A172 (cell line): Measurements from ENCODE around the gene CCDC27. TPM values are rescaled to one million over a fixed set of nuclear protein-coding genes. Genes with fewer than 3 reads are reported as not detected.
"Not testable (repeated sequence)": the region's sequence is repeated elsewhere in the genome, so short reads cannot be mapped to it uniquely, and the experiment has no call there.

Source experiments
- DNase-seq: peaks from one replicate; pipeline ENCODE4 v3.0.0-alpha.2; 2015; ENCODE audit warnings: low spot score
- total RNA-seq: library from RNA; depleted of rRNA; stranded (reverse); fragments of >200 nt; shearing (Covaris generic); gene quantifications from 2 replicates; pipeline ENCODE4 v1.2.3, GENCODE V29; 2014

The CCDC27 gene
- total RNA-seq, 1 experiment from 2014 or later: not detected

DNA sequence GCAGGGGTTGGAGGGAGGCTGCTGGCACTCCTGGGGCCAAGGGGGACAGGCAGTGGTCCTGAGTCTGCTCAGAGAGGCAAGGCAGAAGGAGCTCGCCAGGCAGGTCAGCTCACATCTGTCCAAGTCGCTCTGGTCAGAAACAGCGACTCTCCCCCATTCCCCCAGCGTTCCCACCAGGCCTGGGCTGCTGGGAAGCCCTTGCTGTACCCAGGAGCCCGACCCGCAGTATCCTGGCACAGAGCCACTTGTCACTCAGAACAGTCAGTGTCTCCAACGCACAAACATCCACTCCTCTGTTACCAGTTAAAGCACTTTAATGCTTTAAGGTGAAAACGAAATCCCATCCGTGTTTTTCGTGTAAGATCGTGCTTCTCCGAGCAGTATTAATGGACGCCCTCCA, 16.6 kb upstream of the CCDC27 start:
- DNase-seq: no peak

GRCh38 chr1:3736131-3736561, 16.1 kb upstream of the CCDC27 start:
- DNase-seq: no peak

- no peak for DNase-seq
Measured at GRCh38 chr1:3736708-3737107, 15.5 kb upstream of the CCDC27 start.

DNA sequence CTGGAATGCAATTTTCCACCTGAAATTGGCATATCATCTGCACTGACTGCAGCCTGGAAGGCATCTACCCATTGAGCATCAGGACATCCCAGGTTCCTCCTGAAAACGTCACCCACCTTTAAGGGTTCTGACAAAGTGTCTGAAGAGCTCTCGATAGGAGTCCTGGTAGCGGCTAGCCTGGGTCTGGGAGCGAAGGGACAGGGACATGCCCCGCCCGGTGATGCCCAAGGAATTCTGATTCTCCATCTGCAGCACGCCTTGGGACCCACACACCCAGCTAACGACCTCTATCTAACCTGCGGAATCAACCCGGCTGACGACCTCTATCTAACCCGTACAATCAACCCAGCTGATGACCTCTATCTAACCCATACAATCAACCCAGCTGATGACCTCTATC, 13.3 kb upstream of the CCDC27 start:
- no peak for DNase-seq

GRCh38 chr1:3740042-3740441, 12.2 kb upstream of the CCDC27 start:
- DNase-seq: no peak

DNA sequence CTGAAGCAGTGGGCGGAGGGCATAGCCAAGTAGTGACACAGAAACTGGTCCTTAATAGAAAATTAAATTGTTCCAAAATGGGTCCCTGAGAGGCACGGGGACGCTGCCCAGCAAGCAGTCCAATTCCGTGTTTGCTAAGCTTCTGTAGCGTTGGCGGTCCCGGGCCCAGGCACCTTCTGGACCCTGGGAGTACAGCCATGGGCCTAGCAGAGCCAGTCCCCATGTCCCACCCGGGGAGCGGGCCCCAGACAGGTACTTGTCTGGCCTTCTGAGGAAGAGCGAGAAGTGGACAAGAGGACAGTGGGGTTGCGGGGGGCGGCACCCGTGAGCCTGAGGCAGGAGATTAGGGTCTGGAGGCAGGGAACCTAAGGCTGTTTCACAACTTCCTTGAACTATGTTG, 11.5 kb upstream of the CCDC27 start:
- DNase-seq: no peak

GRCh38 chr1:3741566-3742438, 10.4 kb upstream of the CCDC27 start:
- DNase-seq: no peak

DNA sequence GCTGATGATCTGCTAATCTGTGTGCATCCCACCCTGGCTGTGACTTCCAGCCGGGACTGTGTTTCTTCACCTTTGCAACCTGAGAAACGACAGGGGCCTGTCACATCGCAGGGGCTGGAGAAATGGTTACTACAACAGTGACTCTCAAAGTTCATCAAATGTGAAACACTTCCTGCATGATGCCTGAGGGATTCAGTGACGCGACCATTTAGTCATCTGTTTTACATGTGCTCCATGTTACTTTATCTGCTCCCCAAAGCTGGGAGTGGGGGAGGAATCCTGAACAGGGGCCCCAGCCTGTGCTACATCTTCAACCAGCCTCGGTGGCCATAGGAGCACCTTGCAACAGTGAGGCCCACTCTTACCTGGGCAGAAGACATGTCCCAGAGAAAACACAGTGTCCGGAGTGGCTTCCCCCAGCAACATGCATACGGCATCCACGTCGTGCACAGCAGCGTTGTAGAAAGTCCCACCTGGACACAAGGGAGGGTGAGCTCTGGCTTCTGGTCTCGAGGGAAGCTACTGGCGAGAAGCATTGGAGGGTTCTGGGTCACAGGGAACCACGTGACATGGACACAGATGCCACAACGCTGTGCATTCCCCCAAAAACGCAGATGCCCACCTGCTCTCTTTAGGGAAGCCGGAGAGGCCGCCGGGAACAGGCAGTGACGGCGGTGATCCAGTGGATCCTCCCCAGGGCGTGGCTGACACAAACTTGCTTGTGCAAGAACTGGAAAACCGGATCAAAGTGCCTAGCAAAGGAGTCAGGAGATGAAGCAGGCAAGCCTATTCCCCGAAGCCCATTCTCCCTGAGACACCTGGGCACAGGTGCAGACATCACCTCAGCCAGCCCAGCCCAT, 9.6 kb upstream of the CCDC27 start:
- DNase-seq: no peak

- DNase-seq: no peak
Measured at GRCh38 chr1:3743421-3743820, 8.8 kb upstream of the CCDC27 start.

DNA sequence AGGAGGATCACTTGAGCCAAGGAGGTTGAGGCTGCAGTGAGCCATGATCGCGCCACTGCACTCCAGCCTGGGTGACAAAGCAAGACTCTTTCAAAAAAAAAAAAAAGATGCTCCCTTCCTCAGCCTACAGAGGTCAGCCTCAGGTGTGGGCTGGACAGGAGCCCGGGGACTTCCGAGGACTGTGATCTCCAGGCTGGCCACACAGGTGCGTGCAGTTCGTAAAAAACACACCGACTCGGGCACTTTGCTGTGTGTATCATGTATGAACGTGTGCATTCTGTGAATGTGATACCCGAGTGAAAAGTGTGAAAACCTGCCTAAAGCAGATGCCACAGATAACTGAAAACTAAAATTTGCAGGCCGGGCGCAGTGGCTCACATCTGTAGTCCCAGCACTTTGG, 8.4 kb upstream of the CCDC27 start:
- no peak for DNase-seq

DNA sequence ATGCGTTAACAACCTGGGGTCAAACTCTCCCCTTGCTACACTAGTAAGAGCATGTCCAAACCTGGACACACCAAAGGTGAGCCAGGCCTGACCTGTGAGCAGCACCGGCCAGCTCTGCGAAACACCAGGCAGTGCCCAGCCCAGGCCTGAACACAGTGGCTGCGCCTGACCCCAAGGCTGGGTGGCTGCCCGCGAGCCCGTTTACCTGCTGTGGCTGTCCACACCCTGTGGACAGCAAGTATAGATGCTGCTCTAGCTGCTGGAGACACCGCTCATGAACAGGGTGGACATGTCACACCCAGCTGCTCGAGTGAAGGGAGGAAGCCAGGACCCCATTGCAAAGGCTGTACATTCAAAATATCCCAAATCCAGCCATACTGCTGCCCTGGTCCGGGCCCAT, 7.6 kb upstream of the CCDC27 start:
- DNase-seq: no peak

DNA sequence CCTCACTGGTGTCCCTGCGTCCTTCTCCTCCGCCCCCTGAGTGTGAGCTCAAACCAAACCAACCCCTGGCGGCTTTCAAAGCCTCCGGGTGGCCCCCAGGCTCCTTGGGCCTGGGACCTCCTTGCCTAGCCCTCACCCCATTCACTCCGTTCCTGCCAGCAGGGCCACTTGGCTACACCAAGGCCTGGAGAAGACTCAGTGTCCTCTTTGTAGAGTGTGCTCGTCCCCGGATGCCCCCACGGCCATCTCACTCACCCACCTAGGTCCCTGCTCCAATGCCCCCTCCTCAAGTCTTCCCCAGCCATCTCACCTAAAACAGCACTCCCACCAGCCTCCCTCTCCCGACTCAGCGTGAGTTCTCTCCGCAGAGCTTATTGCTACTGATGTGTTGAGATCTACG, 7.2 kb upstream of the CCDC27 start:
- no peak for DNase-seq

DNA sequence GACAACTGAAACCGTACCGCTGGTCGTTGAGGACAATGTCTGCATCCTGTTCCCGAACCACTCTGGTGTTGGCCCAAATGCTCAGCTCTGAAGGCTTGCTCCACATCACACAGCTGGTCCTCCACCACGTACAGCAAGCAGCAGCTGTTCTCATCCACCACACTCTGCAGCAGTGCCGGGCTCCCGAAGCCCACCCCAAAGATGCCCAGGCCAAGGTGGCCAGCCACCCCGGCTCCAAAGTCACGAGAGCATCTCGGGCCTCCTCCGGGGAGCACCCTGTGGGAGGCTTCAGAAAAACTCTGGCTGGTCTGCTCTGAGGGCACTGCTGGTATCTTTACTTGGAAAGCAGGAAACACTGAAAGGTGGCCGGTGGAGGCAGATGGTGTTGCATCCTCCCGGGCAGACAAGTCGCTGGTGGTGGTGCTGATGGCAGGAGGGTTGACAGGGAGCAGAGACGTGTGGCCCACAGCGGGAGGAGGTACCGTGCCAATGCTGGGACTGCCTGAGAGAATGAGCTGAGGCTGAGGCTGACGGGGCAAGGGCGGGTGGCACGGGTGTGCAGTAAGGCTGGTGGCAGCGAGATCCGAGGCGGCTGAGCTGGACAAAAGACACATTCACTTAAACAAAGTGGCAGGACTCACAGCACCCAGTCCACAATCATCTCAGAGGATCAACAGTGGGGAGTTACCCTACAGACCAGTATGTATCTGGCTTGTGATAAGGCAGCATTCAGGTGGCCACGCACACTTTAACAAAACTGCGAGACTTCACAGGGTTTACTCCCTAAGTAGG, 6.5 kb upstream of the CCDC27 start:
- no peak for DNase-seq

GRCh38 chr1:3746389-3746829, 5.8 kb upstream of the CCDC27 start:
- no peak for DNase-seq

GRCh38 chr1:3746830-3747521, 5.3 kb upstream of the CCDC27 start:
- DNase-seq: peak; percentile 2

DNA sequence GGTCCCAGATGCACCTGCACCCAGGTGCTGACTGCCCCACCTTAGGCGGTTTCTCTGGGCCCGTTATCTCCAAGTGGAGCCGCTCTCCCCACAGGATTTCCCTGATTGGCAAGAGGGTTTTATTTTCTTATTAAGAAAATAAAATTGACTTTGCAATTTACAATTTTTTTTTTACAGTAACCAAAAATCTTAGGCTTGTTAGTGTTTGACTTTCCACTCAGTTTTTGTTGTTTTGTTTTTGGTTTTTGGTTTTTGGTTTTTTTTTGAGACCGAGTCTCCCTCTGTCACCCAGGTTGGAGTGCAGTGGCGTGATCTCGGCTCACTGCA, 4.8 kb upstream of the CCDC27 start:
- DNase-seq: no peak

GRCh38 chr1:3747903-3748302, 4.3 kb upstream of the CCDC27 start:
- DNase-seq: no peak

DNA sequence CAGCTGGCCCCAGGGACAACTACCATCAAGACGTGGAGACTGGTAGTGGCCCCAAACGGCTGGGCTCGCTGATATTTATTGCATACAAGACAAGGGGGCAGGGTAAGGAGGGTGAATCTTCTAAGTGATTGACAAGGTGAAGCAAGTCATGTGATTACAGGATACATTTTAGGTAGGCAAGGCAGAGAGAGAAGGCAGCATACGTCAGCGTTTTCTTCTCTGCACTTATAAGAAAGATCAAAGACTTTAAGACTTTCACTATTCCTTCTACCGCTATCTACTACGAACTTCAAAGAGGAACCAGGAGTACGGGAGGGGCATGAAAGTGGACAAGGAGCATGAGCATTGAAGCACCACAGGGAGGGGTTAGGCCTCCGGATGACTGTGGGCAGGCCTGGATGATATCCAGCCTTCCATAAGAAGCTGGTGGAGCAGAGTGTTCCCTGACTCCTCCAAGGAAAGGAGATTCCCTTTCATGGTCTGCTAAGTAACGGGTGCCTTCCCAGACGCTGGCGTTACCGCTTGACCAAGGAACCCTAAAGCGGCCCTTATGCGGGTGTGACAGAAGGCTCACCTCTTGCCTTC, 3.8 kb upstream of the CCDC27 start:
- DNase-seq: not testable (repeated sequence)

GRCh38 chr1:3749512-3749911, 2.7 kb upstream of the CCDC27 start:
- DNase-seq: no peak

DNA sequence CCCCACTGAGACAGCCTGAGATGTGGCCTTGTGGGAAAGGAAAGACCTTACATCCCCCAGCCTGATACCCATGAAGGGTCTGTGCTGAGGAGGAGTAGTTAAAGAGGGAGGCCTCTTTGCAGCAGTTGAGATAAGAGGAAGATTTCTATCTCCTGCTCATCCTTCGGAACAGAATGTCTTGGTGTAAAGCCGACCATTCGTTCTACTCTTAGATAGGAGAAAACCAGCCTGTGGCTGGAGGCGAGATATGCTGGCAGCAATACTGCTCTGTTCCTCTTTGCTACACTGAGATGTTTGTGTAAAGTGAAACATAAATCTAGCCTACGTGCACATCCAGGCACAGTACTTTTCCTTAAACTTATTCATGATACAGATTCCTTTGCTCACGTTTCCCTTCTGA, 1.5 kb upstream of the CCDC27 start:
- no peak for DNase-seq
